Measurements from ENCODE around the gene URAD.
"Not testable (repeated sequence)": the region's sequence is repeated elsewhere in the genome, so short reads cannot be mapped to it uniquely, and the experiment has no call there.

URAD gene

DNA sequence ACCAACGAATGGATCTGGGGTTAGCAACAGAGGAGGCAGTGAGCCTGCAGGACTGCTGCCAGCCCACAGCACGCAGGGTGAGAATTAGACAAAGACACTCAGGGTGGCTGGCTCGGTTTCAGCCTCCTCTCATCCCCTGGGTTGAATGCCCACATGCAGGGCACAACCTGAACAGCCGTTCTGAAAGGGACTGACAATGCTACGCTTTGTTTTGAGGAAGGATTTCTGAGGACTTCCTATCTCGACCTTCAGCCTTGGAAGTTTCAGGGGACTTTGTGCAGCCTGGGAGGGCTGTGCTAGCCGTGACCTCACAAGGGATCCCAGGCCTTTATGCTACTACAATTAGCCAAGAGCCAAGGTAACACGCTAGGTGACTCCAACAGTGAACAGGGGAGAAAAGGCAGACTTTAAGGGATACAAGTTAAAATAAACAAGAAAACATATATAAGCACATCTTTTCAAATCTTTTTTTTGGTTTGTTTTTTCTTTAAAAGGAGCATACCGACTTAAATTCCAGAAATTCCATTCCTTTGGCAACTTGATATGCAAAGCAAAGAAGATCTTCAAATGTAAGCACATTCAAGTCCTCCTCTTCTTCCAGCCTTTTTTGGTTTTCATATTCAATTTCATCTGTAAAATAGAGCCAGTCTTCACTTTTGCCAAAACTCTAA, 34.5 kb upstream of the URAD start:
- Histone ChIP-seq H3K36me3 (ENCODE audit: control insufficient read depth, insufficient read depth, low read length) (no peaks in the 10 kb centered on the region), H3K27ac (ENCODE audit: low read depth, low read length) (peak overlapping the region; percentile 62), H3K9me3 (ENCODE audit: control insufficient read depth, insufficient read depth, low read depth, low read length) (no peaks in the 10 kb centered on the region), H3K9ac (ENCODE audit: low read length) (peak overlapping the region; percentile 44), H3K4me1 (ENCODE audit: control insufficient read depth, insufficient read depth, low read length) (peaks cover 16% of the 10 kb centered on the region), H3K27me3 (ENCODE audit: control insufficient read depth, insufficient read depth, low read length) (no peaks in the 10 kb centered on the region), H3K4me3 (ENCODE audit: low read depth, low read length) (no peak overlapping the region)

GRCh38 chr13:28014301-28014700, 25.8 kb upstream of the URAD start:
- no peaks in the 10 kb centered on the region for H3K9me3 ChIP-seq (ENCODE audit: control insufficient read depth, insufficient read depth, low read depth, low read length)
- H3K4me3 ChIP-seq (ENCODE audit: low read depth, low read length): no peak overlapping the region
- H3K27ac ChIP-seq (ENCODE audit: low read depth, low read length): no peak overlapping the region
- H3K27me3 ChIP-seq (ENCODE audit: control insufficient read depth, insufficient read depth, low read length): no peaks in the 10 kb centered on the region
- peaks cover 14% of the 10 kb centered on the region for H3K4me1 ChIP-seq (ENCODE audit: control insufficient read depth, insufficient read depth, low read length)
- no peaks in the 10 kb centered on the region for H3K36me3 ChIP-seq (ENCODE audit: control insufficient read depth, insufficient read depth, low read length)
- no peak overlapping the region for H3K9ac ChIP-seq (ENCODE audit: low read length)

DNA sequence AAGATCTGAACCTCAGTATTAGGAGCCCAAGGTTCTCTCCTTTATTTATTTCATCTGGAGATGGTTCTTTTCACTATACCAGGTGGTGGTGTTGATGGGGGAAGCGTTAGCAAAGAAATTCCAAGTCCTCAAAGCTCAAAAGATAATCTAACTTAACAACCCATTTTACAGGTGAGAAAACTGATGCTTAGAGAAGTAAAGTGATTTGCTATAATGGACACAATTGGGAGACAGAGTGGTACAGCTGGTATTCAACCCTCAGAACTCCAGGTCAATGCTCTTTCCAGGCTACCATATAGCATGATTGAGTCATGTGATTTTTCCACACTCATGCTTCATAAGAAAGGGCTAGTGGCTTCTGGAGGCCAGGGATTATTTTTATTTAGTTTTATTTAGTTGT, 25.0 kb upstream of the URAD start:
- no peak overlapping the region for H3K4me3 ChIP-seq (ENCODE audit: low read depth, low read length)
- no peak overlapping the region for H3K27ac ChIP-seq (ENCODE audit: low read depth, low read length)
- H3K9ac ChIP-seq (ENCODE audit: low read length): no peak overlapping the region
- H3K27me3 ChIP-seq (ENCODE audit: control insufficient read depth, insufficient read depth, low read length): no peaks in the 10 kb centered on the region
- H3K9me3 ChIP-seq (ENCODE audit: control insufficient read depth, insufficient read depth, low read depth, low read length): no peaks in the 10 kb centered on the region
- peaks cover 14% of the 10 kb centered on the region for H3K4me1 ChIP-seq (ENCODE audit: control insufficient read depth, insufficient read depth, low read length)
- H3K36me3 ChIP-seq (ENCODE audit: control insufficient read depth, insufficient read depth, low read length): no peaks in the 10 kb centered on the region

- H3K9ac ChIP-seq (ENCODE audit: low read length): no peak overlapping the region
- peaks cover 14% of the 10 kb centered on the region for H3K4me1 ChIP-seq (ENCODE audit: control insufficient read depth, insufficient read depth, low read length)
- H3K9me3 ChIP-seq (ENCODE audit: control insufficient read depth, insufficient read depth, low read depth, low read length): no peaks in the 10 kb centered on the region
- H3K36me3 ChIP-seq (ENCODE audit: control insufficient read depth, insufficient read depth, low read length): no peaks in the 10 kb centered on the region
- no peaks in the 10 kb centered on the region for H3K27me3 ChIP-seq (ENCODE audit: control insufficient read depth, insufficient read depth, low read length)
- H3K4me3 ChIP-seq (ENCODE audit: low read depth, low read length): no peak overlapping the region
- no peak overlapping the region for H3K27ac ChIP-seq (ENCODE audit: low read depth, low read length)
Measured at GRCh38 chr13:28012896-28013295, 24.4 kb upstream of the URAD start.

DNA sequence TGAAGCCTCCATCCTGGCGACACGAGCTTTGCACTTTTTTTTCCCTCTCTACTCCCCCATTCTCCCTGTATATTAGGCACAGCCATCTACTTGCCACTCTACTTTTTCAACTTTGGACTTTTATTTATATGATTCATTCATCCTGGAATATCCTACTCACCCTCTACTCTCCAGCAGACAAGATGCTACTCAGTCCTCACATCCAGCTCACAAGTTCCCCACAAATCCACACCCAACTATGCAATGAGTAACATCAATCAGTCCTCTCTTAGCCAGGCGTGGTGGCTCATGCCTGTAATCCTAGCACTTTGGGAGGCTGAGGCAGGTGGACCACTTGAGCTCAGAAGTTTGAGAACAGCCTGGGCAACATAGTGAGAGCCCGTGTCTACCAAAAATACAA, 23.9 kb upstream of the URAD start:
- H3K27ac ChIP-seq (ENCODE audit: low read depth, low read length): no peak overlapping the region
- no peaks in the 10 kb centered on the region for H3K9me3 ChIP-seq (ENCODE audit: control insufficient read depth, insufficient read depth, low read depth, low read length)

DNA sequence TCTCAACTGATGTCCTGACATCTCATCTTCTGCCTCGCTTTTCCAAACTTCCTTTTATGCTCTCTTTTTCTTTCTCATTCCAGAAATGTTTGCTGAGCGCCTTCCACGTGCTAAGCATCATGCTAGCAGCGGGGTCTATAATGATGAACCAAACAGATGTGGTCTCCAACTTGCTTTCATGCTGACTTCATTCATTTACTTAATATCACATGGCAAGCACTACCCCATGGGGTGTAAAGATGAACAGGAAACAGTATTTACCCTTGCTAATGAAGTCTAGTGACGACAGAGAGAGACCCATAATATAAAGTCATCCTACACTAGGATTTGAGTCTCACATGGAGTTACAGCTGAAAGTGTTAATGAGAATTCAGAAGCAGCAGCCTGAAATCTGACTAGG, 21.6 kb upstream of the URAD start:
- Histone ChIP-seq H3K36me3 (ENCODE audit: control insufficient read depth, insufficient read depth, low read length) (no peaks in the 10 kb centered on the region), H3K9me3 (ENCODE audit: control insufficient read depth, insufficient read depth, low read depth, low read length) (no peaks in the 10 kb centered on the region), H3K9ac (ENCODE audit: low read length) (no peak overlapping the region), H3K4me1 (ENCODE audit: control insufficient read depth, insufficient read depth, low read length) (peaks cover 14% of the 10 kb centered on the region), H3K27me3 (ENCODE audit: control insufficient read depth, insufficient read depth, low read length) (no peaks in the 10 kb centered on the region), H3K27ac (ENCODE audit: low read depth, low read length) (no peak overlapping the region), H3K4me3 (ENCODE audit: low read depth, low read length) (no peak overlapping the region)

More for the DNA sequence above, 23.9 kb upstream of the URAD start:
- peaks cover 14% of the 10 kb centered on the region for H3K4me1 ChIP-seq (ENCODE audit: control insufficient read depth, insufficient read depth, low read length)
- H3K36me3 ChIP-seq (ENCODE audit: control insufficient read depth, insufficient read depth, low read length): no peaks in the 10 kb centered on the region
- no peak overlapping the region for H3K9ac ChIP-seq (ENCODE audit: low read length)
- no peak overlapping the region for H3K4me3 ChIP-seq (ENCODE audit: low read depth, low read length)
- no peaks in the 10 kb centered on the region for H3K27me3 ChIP-seq (ENCODE audit: control insufficient read depth, insufficient read depth, low read length)

GRCh38 chr13:28005016-28005415, 16.5 kb upstream of the URAD start:
- H3K4me3 ChIP-seq (ENCODE audit: low read depth, low read length); H3K36me3 ChIP-seq (ENCODE audit: control insufficient read depth, insufficient read depth, low read length); H3K27ac ChIP-seq (ENCODE audit: low read depth, low read length); H3K9ac ChIP-seq (ENCODE audit: low read length); H3K4me1 ChIP-seq (ENCODE audit: control insufficient read depth, insufficient read depth, low read length); H3K9me3 ChIP-seq (ENCODE audit: control insufficient read depth, insufficient read depth, low read depth, low read length); H3K27me3 ChIP-seq (ENCODE audit: control insufficient read depth, insufficient read depth, low read length): not testable (repeated sequence)

DNA sequence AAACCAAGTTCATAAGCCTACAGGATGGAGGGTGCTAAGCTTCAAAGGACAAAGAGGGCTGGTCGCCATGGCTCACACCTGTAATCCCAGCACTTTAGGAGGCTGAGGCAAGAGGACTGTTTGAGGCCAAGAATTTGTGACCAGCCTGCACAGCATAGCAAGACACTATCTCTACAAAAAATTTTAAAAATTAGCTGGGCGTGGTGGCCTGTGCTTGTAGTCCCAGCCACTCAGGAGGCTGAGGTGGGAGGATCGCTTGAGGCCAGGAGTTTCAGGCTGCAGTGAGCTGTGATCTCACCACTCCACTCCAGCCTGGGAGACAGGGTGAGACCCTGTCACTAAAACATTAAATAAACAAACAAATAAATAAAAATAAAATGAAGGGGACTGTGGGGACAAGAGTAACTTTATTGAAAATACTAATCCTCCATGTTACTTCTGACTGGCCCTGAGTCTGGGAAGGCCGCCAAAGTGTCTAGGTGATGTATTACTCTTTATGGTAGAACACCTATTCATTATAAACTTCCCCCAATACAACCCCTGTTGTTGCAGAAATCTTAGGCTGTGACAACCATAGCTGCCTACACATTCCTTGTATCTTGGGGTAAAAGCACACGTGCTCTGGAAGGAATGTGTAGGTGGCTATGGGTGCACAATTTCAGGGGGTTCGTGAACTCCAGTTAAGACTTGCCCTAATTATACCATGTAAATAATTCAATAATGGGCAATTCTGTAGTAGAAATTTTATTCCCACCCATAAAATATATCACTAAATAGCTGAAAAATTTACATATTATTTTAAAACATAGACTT, 14.6 kb upstream of the URAD start:
- no peaks in the 10 kb centered on the region for H3K27me3 ChIP-seq (ENCODE audit: control insufficient read depth, insufficient read depth, low read length)
- no peak overlapping the region for H3K27ac ChIP-seq (ENCODE audit: low read depth, low read length)
- H3K4me3 ChIP-seq (ENCODE audit: low read depth, low read length): no peak overlapping the region
- H3K9me3 ChIP-seq (ENCODE audit: control insufficient read depth, insufficient read depth, low read depth, low read length): no peaks in the 10 kb centered on the region
- H3K4me1 ChIP-seq (ENCODE audit: control insufficient read depth, insufficient read depth, low read length): peaks cover 5% of the 10 kb centered on the region; the same call in 1 of the 2 replicates
- H3K9ac ChIP-seq (ENCODE audit: low read length): no peak overlapping the region
- H3K36me3 ChIP-seq (ENCODE audit: control insufficient read depth, insufficient read depth, low read length): no peaks in the 10 kb centered on the region

- H3K27me3 ChIP-seq (ENCODE audit: control insufficient read depth, insufficient read depth, low read length): no peaks in the 10 kb centered on the region
- no peaks in the 10 kb centered on the region for H3K9me3 ChIP-seq (ENCODE audit: control insufficient read depth, insufficient read depth, low read depth, low read length)
- peaks cover 5% of the 10 kb centered on the region; the same call in 1 of the 2 replicates for H3K4me1 ChIP-seq (ENCODE audit: control insufficient read depth, insufficient read depth, low read length)
- no peaks in the 10 kb centered on the region for H3K36me3 ChIP-seq (ENCODE audit: control insufficient read depth, insufficient read depth, low read length)
- no peak overlapping the region for H3K9ac ChIP-seq (ENCODE audit: low read length)
- no peak overlapping the region for H3K27ac ChIP-seq (ENCODE audit: low read depth, low read length)
- H3K4me3 ChIP-seq (ENCODE audit: low read depth, low read length): no peak overlapping the region
Measured at GRCh38 chr13:28001837-28002473, 13.5 kb upstream of the URAD start.

DNA sequence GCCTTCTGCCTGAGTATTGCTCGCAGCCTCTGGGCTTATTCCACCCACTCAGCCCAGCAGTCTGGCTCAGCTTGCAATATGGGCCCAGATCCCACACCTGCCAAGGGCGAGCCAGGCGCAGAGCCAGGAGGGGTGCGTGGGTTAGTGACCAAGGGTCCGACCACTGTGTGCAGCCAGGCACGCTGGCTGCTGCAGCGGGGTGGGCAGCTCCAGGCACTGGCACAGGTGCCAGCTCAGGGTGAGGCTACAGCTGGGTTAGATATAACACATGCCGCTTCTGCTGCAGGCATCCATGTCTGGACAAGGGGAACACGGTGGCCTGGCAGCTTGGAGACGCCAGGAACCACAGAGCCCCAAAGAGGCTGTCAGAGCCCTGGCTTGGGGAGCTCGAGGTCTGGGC, 12.6 kb upstream of the URAD start:
- no peaks in the 10 kb centered on the region for H3K27me3 ChIP-seq (ENCODE audit: control insufficient read depth, insufficient read depth, low read length)
- H3K36me3 ChIP-seq (ENCODE audit: control insufficient read depth, insufficient read depth, low read length): no peaks in the 10 kb centered on the region
- H3K9ac ChIP-seq (ENCODE audit: low read length): no peak overlapping the region
- H3K4me1 ChIP-seq (ENCODE audit: control insufficient read depth, insufficient read depth, low read length): peaks cover 5% of the 10 kb centered on the region; the same call in 1 of the 2 replicates
- H3K4me3 ChIP-seq (ENCODE audit: low read depth, low read length): no peak overlapping the region
- H3K27ac ChIP-seq (ENCODE audit: low read depth, low read length): no peak overlapping the region
- H3K9me3 ChIP-seq (ENCODE audit: control insufficient read depth, insufficient read depth, low read depth, low read length): no peaks in the 10 kb centered on the region

DNA sequence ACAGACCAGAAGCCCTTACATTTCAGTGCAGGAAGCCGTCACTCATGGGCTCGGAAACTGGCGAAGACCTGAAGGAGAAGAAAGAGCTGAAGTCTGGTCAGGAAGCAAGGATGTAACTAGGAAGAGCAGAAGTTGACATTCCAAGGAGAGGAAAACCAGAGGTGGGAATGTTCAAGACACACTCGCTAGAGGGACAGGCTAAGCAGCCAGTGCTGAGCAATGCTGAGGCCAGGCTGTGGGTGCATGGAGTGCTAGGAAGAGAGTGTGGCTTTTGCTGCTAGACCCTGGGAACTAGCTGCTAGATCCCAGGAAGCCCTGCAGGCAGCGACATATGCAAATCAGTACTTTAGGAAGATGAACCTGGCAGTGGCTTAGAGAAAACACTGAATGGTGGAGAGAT, 12.1 kb upstream of the URAD start:
- Histone ChIP-seq H3K27me3 (ENCODE audit: control insufficient read depth, insufficient read depth, low read length) (no peaks in the 10 kb centered on the region), H3K4me1 (ENCODE audit: control insufficient read depth, insufficient read depth, low read length) (peaks cover 5% of the 10 kb centered on the region; the same call in 1 of the 2 replicates), H3K27ac (ENCODE audit: low read depth, low read length) (no peak overlapping the region), H3K9me3 (ENCODE audit: control insufficient read depth, insufficient read depth, low read depth, low read length) (no peaks in the 10 kb centered on the region), H3K4me3 (ENCODE audit: low read depth, low read length) (no peak overlapping the region), H3K9ac (ENCODE audit: low read length) (no peak overlapping the region), H3K36me3 (ENCODE audit: control insufficient read depth, insufficient read depth, low read length) (no peaks in the 10 kb centered on the region)

All from HUES6 (cell line).